GM10847 (cell line): ENCODE data around the gene UBE2V1.

Experiments
- POLR2A ChIP-seq: IDR thresholded peaks from 2 replicates; pipeline ENCODE4 v1.6.1; 2011; ENCODE audit not compliant: insufficient read length; ENCODE audit errors: extremely low read depth

UBE2V1 gene

GRCh38 chr20:50123418-50123817, 10.5 kb upstream of the UBE2V1 start:
- TF ChIP-seq POLR2A = no peak

- TF ChIP-seq POLR2A = no peak
These were observed 9.8 kb upstream of the UBE2V1 start for GRCh38 chr20:50122763-50123162.

GRCh38 chr20:50121858-50122271, 8.9 kb upstream of the UBE2V1 start:
- no peak for TF ChIP-seq POLR2A

- no peak for TF ChIP-seq POLR2A
These were observed 8.2 kb upstream of the UBE2V1 start for GRCh38 chr20:50120935-50121693.

- no peak for TF ChIP-seq POLR2A
These were observed 5.3 kb upstream of the UBE2V1 start for GRCh38 chr20:50118203-50118602.

- no peak for TF ChIP-seq POLR2A
These were observed 3.5 kb upstream of the UBE2V1 start for GRCh38 chr20:50116368-50116999.

GRCh38 chr20:50115591-50116367, 2.8 kb upstream of the UBE2V1 start:
- peak; percentile 66 for TF ChIP-seq POLR2A

- no peak for TF ChIP-seq POLR2A
These were observed 2.1 kb upstream of the UBE2V1 start for GRCh38 chr20:50115041-50115512.

GRCh38 chr20:50113420-50114224, 672 bp upstream of the UBE2V1 start:
- TF ChIP-seq POLR2A = no peak

GRCh38 chr20:50111829-50112495, 988 bp downstream of the UBE2V1 start:
- no peak for TF ChIP-seq POLR2A

GRCh38 chr20:50111120-50111828, 1.7 kb downstream of the UBE2V1 start:
- no peak for TF ChIP-seq POLR2A

GRCh38 chr20:50110141-50111047, 2.6 kb downstream of the UBE2V1 start:
- no peak for TF ChIP-seq POLR2A
